NCI-H146 treated with DMSO at 0.1 percent for 48 hours (cell line): Measurements from ENCODE around the gene FSTL4.

Experiments
- DNase-seq: peaks from one replicate; lab custom pipeline; 2025; ENCODE audit not compliant: unreplicated experiment; lab: John Stamatoyannopoulos, UW

FSTL4 gene

DNA sequence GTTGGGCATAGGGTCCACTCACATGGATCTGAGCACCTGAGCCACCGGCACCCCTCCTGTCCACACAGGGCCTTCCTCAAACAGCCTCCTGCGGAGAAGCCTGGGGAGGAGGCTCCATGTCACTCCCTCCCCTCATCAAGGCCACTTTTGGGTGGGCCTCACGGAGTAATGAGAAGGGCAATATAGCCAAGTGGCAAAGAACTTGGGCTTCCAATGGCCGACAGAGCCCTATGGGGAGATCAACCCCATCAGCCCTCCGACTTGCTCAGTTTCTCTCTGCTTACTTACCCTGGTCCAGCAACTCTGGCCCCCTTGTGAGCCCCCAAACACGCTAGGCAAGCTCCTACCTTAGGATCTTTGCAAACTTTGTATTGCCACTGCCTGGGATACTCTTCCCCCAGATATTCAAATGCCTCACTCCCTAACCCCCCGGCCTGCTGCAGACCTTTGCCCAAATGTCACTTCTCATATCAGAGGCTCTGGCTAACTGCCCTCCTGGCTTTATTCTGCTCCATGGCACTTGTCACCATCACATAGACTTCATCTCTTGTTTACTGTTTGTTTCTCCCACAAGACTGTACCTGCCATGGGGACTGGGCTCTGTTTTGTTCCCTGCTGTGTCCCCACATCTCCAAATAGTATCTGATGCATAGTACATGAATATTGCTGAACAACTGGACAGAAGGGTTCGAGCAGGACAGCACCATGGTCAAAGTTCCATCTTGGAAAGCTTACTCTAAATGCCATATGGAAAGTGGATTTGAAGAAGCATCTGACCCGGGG, 220.8 kb downstream of the FSTL4 start:
- no peak for DNase-seq

DNA sequence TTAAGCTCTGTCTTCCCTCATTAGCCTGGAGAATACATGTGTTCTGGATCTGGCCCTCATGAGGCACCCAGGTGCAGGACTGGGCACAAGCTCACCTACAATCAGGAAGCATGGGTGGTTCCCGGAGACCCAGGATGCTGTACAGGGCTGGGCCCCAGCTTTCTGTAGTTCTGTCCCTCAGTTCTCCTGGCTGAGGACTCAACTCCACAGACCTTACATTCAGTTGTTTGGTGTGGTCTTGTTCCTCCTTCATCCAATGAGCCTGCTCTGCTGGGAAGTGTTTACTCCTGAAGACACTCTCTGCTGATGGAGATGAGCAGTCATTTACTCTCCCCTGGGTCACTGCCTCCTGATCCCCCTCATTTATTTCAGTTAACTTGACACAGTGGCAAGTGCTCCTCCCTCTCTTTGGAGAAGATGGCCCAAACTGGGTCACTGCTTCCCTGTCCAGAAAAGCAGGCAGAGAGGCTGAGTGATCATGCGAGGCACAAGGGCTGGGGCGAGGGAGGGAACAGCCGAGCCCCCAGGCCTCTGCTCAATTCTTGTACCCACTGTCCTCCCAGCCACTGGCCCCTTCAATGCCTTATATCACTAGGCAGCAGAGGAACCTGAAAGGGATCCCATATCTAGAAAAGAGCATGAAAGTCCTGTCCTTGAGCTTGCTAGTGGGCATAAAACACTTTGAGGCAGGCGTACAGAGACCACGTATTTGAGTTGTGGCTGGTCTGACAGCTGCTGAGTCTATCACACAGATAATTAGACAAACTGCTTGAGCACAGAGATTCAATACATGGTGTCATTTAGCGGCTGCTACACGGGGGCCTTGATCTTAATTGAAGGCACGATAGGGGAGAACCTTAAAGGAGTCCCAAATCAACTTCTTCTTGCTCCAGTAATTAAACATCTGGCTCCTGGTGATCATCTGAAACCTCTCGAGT, 221.7 kb downstream of the FSTL4 start:
- DNase-seq, result no peak

DNA sequence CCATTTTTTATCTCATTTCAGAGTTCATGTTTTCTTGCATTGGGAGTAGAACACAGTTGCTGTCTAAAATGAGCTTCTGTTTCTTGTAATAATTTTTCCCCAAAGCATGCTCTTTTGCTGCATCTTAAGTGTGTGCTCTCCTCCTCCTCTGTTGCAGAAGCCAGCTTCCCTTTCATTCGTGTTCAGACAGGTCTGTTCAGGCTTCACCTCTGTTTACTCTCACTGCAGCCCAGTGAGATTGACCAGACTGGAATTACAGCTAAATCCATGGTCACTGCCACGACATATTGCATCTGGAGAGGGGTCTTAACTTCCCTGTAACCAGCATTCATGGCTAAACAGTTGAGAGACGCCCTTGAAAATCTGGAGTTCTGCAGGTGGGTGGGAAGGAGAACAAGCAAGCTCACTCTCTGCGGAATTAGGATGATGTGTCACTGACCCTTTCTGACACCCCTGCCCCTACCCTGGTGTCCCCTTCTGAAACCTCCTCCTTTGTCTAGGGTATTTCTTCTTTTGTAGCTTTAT, 223.2 kb downstream of the FSTL4 start:
- DNase-seq, result no peak

DNA sequence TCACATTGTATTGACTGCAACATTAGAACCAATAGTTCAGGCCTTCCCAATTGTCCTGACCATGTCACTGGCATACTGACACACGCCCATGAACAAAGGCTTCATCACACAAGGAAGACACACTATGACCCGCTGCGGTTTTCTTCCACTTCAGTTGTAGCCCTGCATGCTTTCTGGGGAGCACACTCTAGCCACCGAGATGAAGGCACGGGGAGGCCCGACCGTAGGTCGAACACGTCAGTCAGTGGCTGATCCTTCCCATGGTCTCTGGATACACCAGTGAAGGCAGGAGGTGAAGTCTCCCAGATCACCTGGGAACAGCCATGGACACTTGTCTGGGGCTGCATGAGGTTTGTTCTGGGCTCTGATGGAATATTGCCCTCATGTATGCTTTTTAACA, 224.7 kb downstream of the FSTL4 start:
- no peak for DNase-seq

DNA sequence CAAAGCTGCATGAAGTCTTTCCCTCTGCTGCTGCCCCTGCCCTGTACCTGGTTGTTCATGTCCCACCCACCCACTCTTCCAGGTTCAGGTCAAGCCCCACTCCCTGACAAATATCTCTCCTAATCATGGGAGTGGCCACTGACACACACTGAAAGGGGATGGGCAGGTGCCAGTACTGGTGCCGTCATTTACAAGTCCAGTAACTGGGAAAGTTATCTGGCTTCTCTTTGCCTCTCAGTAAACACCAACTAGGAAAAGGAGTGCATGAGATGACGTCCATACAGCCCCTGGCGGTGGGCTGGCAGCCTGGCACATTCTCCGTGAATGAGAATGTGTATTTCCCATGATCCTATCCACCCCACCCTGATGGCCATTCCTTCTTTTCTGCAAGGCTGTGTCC, 225.2 kb downstream of the FSTL4 start:
- no peak for DNase-seq

DNA sequence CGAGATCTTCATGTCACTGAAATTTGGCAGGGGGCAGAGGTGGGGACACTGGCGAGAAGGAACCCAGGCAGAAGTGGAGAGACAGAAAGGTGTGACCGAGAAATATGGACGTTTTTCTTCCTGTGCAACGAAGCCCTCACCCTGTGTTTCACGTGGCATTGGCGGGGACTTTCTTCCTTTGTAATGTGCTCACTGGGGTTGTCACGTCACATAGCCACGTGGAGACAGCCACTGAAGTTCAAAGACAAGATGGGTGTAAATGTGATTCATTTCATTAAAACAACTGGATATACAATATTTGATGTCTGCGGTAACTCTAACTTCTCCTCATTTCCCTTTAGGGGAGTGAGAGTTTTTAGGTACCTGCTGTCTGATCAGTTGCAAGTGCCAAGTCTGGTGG, 225.7 kb downstream of the FSTL4 start:
- no peak for DNase-seq

DNA sequence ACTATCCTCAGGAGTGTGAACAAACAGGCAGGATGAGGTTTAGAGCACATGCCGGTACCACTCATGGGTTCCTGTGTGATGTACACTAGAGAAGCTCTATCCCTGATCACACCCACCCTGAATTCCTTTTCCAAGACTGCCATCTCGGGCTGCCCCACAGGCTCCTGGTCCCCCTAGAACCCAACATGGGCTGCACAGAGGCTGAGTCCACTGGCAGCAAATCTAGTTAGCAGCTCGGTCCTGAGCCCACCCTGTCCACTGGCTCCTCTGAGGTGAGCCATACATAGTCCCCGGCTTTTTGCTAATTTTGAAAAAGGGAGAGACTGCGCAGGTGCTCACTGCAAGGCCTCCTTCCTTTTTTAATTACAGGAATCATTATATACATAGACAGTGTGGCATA, 227.0 kb downstream of the FSTL4 start:
- DNase-seq, result no peak

DNA sequence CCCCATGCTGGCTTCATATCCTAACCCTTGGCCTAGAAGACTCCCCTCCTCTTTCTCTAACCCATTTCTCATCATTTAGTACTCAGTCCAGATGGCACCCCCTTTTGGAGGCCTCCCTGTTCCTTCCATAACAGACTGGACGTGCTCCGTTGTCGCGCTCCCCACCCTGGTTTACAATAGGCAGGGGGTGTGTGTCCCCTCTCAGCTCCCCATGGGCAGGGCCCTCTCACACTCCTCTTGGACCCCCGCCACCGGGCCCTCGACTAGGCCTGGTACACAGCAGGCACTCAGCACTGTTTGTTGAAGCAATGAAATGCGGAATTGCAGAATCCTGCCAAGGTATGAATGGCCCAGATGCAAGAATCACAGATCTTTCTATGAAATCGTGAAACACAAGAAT, 227.4 kb downstream of the FSTL4 start:
- no peak for DNase-seq

DNA sequence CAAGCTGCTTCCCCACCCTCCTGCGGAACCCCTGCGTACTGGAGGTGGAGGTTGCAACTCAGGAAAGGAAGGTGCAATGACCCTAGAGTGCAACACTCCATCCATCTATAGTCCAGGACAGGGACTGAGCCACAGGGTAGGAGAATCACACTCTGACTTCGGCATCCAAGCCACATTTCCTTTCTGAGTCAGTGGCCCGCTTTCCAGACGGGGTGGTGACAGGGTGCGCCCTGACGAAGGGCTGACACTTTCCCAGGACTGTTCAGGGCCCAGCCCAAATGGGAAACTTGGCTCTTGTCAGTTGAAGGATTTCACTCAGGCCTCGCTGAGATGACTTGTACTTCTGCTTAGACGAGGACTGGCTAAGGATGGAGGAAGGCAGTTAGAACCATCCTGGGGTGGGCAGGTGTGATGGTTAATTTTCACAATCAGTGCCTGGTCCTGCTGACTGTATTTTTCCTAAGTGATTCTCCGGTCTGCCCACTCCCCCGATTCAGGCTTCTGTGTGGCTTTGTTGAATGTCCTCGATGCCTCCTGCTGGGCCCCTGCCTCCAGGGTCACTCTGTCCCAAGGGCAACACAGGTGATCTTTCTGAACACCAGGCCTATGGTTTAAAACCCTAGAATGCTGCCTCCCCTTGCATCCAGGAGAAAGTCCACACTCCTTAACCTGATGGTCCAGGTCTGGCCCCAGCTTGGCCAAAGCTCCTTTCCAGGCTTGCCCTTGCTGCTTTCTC, 228.1 kb downstream of the FSTL4 start:
- DNase-seq, result no peak

DNA sequence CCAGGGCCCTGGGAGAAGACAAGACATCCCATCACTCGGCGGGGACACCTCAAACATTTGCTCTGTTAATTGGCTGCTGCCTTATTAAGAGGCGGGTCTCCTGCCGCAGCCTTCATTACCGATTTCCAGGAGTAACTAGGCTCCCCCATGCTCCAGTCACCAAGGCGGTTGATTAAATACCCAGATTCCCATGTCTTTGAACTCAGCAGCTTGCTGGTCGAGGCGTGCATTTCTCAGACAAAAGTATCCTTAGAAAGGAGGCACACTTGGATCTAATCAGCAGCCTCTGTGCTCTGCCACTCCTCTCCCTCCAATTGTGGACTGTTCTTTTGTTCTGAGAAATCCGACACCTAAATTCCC, 228.8 kb downstream of the FSTL4 start:
- no peak for DNase-seq

DNA sequence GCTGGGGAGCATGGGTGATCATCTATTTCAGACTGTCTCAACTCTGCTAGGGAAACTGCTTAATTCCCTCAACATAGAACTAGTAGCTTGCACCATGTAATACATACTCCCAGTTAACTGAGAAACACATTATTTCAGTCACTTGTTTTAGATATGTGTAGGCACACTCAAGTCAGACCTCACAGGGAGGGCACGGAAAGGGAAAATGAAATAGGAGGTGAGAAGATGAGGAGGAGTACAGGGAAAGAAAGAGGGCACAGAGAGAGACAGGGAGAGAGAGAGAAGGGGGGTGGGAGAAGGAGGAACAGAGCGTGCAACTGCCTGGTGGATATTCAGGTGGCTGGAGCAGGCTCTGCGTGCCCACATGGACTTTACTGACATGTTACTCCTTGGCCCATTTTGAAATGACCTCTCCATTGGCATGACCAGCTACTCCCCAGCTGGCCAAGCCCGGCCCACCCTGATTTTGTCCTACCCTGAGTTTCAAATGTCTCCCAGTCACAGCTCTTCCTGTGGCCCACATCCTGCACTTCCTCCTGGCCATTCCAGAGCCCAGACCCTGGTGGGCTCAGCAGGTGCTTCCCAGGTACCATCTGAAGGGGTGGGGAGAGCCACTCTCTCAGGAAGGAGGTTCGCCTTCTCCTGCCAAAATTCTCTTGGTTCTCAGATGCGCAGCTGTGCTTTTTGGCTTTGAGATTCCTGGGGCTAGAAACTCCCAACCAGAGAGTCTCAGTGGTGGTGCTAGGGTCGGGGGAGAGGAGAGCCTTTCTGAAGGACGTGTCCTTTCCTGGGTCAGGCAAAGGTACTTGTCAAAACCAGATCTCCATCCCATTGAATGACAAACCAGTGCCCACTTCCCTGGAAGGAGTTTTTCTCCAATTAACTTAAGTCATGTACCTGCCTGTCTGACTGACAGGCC, 229.4 kb downstream of the FSTL4 start:
- DNase-seq, result no peak

DNA sequence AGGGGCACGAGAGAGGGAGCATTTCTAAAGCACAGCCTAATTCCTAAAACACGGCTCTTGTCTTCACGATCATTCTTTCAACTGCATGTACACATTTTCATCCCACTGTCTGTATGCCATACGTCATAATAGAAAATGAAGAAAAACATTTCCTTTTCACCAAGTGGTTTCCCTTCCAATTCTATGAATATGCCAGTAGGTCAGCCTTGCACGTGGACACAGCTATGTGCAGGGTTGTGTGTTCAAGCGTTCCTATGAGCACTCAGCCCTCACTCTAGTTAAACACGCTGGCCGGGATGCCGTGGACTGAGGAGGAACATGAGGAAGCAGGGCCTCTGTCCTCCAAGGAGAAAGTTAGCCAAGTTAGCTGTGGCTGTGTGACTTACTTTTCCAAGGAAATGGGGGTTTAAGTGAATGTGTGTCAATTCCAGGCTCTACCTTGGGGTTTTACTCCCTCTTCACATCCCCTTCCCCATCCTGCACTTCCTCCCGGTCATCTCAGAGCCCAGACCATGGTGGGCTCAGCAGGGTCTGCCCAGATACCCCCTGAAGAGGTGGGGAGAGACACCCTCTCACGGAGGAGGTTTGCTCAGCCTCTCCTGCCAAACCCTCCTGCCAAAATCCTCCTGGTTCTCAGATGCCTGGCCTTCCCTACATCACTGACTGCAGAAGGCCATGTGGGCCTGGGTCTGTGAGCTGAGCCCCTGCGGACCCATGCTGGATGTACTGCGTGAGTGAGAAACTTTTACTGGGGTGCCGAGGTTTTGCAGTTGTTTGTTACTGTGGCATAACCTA, 230.6 kb downstream of the FSTL4 start:
- DNase-seq, result no peak

DNA sequence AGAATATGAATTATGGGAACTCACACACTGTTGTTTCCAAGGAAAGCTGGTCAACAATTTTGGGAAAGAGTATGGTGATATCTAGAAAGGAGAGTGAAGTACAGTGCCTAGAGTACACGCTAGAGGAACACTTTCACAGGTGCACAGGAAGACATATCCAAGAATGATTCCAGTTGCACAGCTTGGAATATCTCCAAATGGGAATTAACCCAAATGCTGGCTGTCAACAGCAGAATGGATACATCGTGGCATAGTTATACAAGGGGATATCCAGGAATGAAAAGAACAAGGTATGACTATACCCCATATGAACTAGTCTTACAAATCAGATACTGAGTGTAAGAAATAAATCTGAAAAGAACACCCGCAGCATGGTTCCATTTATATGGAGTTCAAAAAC, 231.3 kb downstream of the FSTL4 start:
- DNase-seq, result no peak

DNA sequence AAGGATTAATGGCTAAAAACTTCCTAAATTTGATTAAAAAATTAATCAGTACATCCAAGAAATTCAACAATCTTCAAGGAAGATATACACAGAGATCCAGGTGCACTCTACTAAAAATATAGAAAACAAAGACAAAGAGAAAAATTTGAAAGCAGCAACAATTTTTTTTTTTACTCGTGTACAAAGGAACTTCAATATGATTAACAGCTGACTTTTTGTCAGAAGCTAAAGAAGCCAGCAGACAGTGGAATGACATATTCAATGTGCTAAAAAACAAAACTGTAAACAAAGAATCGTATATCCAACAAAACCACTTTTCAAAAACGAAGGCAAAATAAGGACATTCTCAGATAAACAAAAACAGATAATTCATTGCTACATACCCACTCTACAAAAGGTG, 234.6 kb downstream of the FSTL4 start:
- DNase-seq, result no peak

DNA sequence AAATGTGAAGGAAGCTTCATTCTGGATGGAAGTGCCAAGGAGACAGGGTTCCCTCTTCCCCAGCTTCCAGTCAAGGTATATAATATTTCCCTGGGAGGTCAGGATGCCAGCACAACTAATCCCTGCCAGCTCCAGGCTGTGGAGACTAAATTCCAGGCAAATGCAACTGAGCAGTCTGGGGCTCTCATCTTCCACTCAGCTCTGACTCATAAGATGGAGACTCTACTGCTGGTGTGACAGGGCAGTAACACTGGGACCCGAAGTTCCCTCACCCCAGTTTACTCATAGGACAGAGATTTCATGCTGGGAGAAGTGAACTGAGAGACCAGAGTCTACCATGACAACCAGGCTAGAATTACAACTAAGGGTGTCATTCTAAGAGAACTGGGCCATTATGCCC, 235.4 kb downstream of the FSTL4 start:
- no peak for DNase-seq

DNA sequence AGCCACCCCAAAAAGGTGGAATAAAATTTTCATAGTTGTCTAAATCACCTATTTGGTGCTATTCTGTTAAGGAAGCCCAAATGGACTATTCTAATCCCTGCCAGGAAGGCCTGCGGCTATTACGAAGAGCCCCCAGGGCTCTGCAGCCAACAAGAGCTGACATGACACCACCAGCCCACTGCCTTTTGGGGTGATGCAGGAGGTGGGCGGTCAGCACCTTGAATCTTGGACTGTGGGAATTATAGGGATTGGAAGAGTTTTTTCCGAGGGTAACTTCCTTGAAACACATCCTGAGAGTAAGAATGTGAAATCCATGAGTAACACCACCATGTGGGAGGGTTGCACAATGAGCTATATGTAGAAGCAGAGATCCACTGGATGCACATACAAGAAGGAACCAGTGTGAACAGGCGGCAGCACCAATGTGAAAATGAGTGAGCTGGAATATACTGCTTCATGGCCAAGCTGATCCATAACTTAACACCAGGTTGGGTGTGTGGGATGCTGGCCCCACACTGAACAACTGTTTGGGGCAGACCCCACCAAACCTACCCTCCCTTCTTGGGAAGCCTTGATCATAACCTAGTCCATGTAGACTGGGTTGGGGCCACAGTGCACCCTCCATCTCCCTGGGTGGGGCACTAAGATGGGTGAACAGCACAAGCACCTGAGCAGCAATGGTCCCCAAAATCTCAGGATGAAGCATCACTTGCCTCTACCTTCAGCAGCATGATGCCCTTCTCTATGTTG, 239.0 kb downstream of the FSTL4 start:
- DNase-seq, result no peak

DNA sequence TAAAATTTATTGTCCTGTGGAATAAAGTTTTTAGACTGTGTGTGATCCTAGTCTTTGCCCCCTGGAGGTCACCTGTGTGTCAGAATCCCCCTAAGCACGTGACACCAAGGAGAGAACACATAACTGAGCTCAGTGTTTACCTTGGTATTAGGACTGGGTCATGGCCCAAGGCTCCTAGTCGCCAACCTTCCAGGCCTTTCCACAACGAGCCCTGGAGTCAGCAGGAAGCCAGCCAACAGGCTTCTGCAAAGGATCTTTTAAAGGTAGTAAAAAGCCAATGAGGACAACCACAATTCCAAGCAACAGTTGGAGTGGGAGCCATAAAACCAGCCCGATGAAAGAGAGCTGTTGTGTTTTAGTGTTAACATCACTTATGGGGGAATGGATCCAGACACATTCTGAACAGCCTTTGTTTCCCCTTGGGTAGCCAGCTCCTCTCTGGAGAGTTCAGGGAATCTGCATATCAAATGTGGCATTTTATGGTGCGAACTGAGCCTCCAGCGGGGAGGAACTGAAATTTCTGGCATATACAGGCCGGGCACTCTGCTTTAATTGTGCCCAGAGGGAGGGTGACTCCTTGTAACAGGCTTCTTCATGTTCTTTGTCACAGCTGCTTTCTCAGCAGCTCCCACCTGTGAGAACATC, 239.9 kb downstream of the FSTL4 start:
- no peak for DNase-seq

DNA sequence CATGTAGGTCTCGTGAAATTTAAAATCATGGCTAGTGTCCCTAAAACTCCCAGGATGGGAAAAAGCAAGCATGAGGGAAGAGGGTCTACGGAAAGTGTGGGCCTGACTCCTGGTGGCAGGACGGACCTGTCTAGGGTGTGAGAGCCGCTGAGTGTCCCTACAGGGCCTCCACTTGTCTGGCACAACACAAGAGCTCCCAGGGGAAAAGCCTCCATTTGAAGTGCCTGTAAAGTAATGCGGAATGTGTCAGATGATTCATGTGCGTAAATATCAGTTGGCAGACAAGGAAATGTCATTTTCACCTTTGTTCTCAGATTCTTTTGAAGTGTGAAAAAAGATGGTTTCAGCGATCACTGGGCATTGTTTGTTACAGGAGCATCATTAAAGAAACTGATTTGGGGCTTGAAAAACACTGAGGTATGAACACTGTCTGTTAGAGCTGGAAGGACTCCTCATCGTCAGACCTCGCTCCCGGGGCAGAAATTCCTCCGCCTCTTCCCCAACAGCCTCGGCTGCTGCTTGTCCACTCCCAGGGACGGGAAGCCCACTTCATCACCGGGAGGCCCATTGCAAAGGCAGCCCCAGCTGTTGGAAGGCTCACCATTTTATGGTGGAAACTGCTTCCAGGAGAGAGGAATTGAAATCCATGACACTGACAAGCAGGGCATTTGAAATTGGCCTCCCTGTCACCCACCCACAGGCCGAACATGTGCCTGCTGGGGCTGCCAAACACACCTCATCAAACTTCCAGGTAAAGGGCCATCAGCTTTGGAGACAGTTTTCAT, 240.8 kb downstream of the FSTL4 start:
- DNase-seq, result no peak
